ENCODE data around the gene C12orf42.
"Not testable (repeated sequence)": the region's sequence is repeated elsewhere in the genome, so short reads cannot be mapped to it uniquely, and the experiment has no call there.

The C12orf42 gene

GRCh38 chr12:103425674-103426073 lies 70.1 kb downstream of the C12orf42 start:
- not testable (repeated sequence) for DNase-seq (ENCODE audit: insufficient read length, low spot score); FAIRE-seq

- DNase-seq (ENCODE audit: insufficient read length, low spot score): not testable (repeated sequence)
- peak; percentile 64 for FAIRE-seq
These were observed 70.8 kb downstream of the C12orf42 start for GRCh38 chr12:103424849-103425586.

- FAIRE-seq (no peak), DNase-seq (ENCODE audit: insufficient read length, low spot score) (no peak)
These were observed 72.3 kb downstream of the C12orf42 start for GRCh38 chr12:103423516-103423910.

GRCh38 chr12:103422746-103423515 lies 72.8 kb downstream of the C12orf42 start:
- DNase-seq (ENCODE audit: insufficient read length, low spot score) (no peak), FAIRE-seq (no peak)

GRCh38 chr12:103422328-103422727 lies 73.4 kb downstream of the C12orf42 start:
- DNase-seq (ENCODE audit: insufficient read length, low spot score) (no peak), FAIRE-seq (no peak)

- FAIRE-seq: no peak
- no peak for DNase-seq (ENCODE audit: insufficient read length, low spot score)
These were observed 74.4 kb downstream of the C12orf42 start for GRCh38 chr12:103421402-103421801.

GRCh38 chr12:103415681-103416080 lies 80.1 kb downstream of the C12orf42 start:
- FAIRE-seq (no peak), DNase-seq (ENCODE audit: insufficient read length, low spot score) (no peak)

- FAIRE-seq (peak; percentile 60), DNase-seq (ENCODE audit: insufficient read length, low spot score) (peak; percentile 24)
These were observed 94.3 kb downstream of the C12orf42 start for GRCh38 chr12:103401421-103401820.

GRCh38 chr12:103399986-103400385 lies 95.8 kb downstream of the C12orf42 start:
- DNase-seq (ENCODE audit: insufficient read length, low spot score): no peak
- FAIRE-seq: no peak

GRCh38 chr12:103397536-103397935 lies 98.2 kb downstream of the C12orf42 start:
- no peak for FAIRE-seq

GRCh38 chr12:103392722-103393121 lies 103.0 kb downstream of the C12orf42 start:
- no peak for FAIRE-seq
- no peak for DNase-seq (ENCODE audit: insufficient read length, low spot score)

More at GRCh38 chr12:103397536-103397935, 98.2 kb downstream of the C12orf42 start:
- no peak for DNase-seq (ENCODE audit: insufficient read length, low spot score)

- DNase-seq (ENCODE audit: insufficient read length, low spot score): no peak
- FAIRE-seq: no peak
These were observed 104.7 kb downstream of the C12orf42 start for GRCh38 chr12:103391103-103391502.

GRCh38 chr12:103387385-103387784 lies 108.4 kb downstream of the C12orf42 start:
- FAIRE-seq: no peak

GRCh38 chr12:103386451-103386850 lies 109.3 kb downstream of the C12orf42 start:
- DNase-seq (ENCODE audit: insufficient read length, low spot score) (no peak), FAIRE-seq (no peak)

More at GRCh38 chr12:103387385-103387784, 108.4 kb downstream of the C12orf42 start:
- no peak for DNase-seq (ENCODE audit: insufficient read length, low spot score)

- no peak for DNase-seq (ENCODE audit: insufficient read length, low spot score)
These were observed 112.9 kb downstream of the C12orf42 start for GRCh38 chr12:103382736-103383346.

GRCh38 chr12:103382119-103382518 lies 113.6 kb downstream of the C12orf42 start:
- DNase-seq (ENCODE audit: insufficient read length, low spot score) (no peak), FAIRE-seq (no peak)

More at GRCh38 chr12:103382736-103383346, 112.9 kb downstream of the C12orf42 start:
- no peak for FAIRE-seq

GRCh38 chr12:103379670-103380069 lies 116.1 kb downstream of the C12orf42 start:
- FAIRE-seq (no peak), DNase-seq (ENCODE audit: insufficient read length, low spot score) (no peak)

- no peak for FAIRE-seq
- no peak for DNase-seq (ENCODE audit: insufficient read length, low spot score)
These were observed 122.7 kb downstream of the C12orf42 start for GRCh38 chr12:103373088-103373523.

- DNase-seq (ENCODE audit: insufficient read length, low spot score) (no peak), FAIRE-seq (no peak)
These were observed 125.8 kb downstream of the C12orf42 start for GRCh38 chr12:103369929-103370328.

- no peak for FAIRE-seq
These were observed 127.6 kb downstream of the C12orf42 start for GRCh38 chr12:103368167-103368566.

GRCh38 chr12:103354403-103354802 lies 141.4 kb downstream of the C12orf42 start:
- DNase-seq (ENCODE audit: insufficient read length, low spot score) (no peak), FAIRE-seq (no peak)

More at GRCh38 chr12:103368167-103368566, 127.6 kb downstream of the C12orf42 start:
- no peak for DNase-seq (ENCODE audit: insufficient read length, low spot score)
